Activated naive CD4-positive, alpha-beta T cell treated with anti-CD3 and anti-CD28 coated beads for 36 hours (primary cell): ENCODE data around the gene AKAP12. TPM values are rescaled to one million over a fixed set of nuclear protein-coding genes. Genes with fewer than 3 reads are reported as not detected.

Experiments
- CTCF ChIA-PET: fragments of 350-600 bp; sonication (Branson Sonifier 250); formaldehyde crosslinking; loops from one replicate; lab custom pipeline; 2021; ENCODE audit warnings: antibody characterized with exemption; lab: Charles Lee
- DNase-seq: peaks from one replicate; pipeline ENCODE4 v3.0.0-alpha.2; 2020
- H3K27ac Mint-ChIP-seq: one replicate; pipeline ENCODE4 v1.8.0; 2021; ENCODE audit warnings: mild to moderate bottlenecking, mixed read lengths
- H3K27me3 Mint-ChIP-seq: one replicate; pipeline ENCODE4 v1.8.0; 2021; ENCODE audit warnings: low read depth, mixed read lengths
- H3K36me3 Mint-ChIP-seq: one replicate; pipeline ENCODE4 v1.8.0; 2021; ENCODE audit warnings: low read depth, mixed read lengths
- H3K4me1 Mint-ChIP-seq: one replicate; pipeline ENCODE4 v1.8.0; 2021; ENCODE audit warnings: low read depth, mixed read lengths
- H3K4me3 Mint-ChIP-seq: one replicate; pipeline ENCODE4 v1.8.0; 2021; ENCODE audit warnings: mild to moderate bottlenecking, moderate library complexity, mixed read lengths
- H3K9me3 Mint-ChIP-seq: one replicate; pipeline ENCODE4 v1.8.0; 2021; ENCODE audit warnings: mixed read lengths
- intact Hi-C: fragments of 100-400 bp; cut with micrococcal nuclease; formaldehyde crosslinking; loops from one replicate; pipeline ENCODE4 v1.15.1; 2023
- total RNA-seq, 2 experiments: library from RNA; stranded (reverse); gene quantifications; one replicate each; pipeline ENCODE4 v1.2.3, GENCODE V29; 2021

AKAP12 gene
- total RNA-seq, 2 experiments from 2014 or later, result 0.62 to 0.77 TPM

GRCh38 chr6:151290877-151291721 lies 51.3 kb downstream of the AKAP12 start:
- no peaks in the 10 kb centered on the region for H3K9me3 Mint-ChIP-seq
- H3K27ac Mint-ChIP-seq, result no peak overlapping the region
- H3K4me1 Mint-ChIP-seq, result peaks cover 25% of the 10 kb centered on the region
- H3K27me3 Mint-ChIP-seq, result peaks cover 2% of the 10 kb centered on the region
- H3K36me3 Mint-ChIP-seq, result no peaks in the 10 kb centered on the region
- intact Hi-C loops, result no loop called here
- DNase-seq, result no peak
- no peak overlapping the region for H3K4me3 Mint-ChIP-seq
- CTCF ChIA-PET, result interaction anchor here (1.3 kb wide), 1 partner anchor 33 kb away, joined by 9 read pairs; no protein-coding TSS in a partner anchor

GRCh38 chr6:151291722-151292059 lies 51.9 kb downstream of the AKAP12 start:
- H3K4me3 Mint-ChIP-seq, result no peak overlapping the region
- H3K9me3 Mint-ChIP-seq, result no peaks in the 10 kb centered on the region
- no peak overlapping the region for H3K27ac Mint-ChIP-seq
- peaks cover 2% of the 10 kb centered on the region for H3K27me3 Mint-ChIP-seq
- intact Hi-C loops, result no loop called here
- DNase-seq, result no peak
- no peaks in the 10 kb centered on the region for H3K36me3 Mint-ChIP-seq
- CTCF ChIA-PET, result interaction anchor here (1.3 to 1.4 kb wide), 2 partner anchors 33 kb away, joined by 3 to 9 read pairs; no protein-coding TSS in a partner anchor
- H3K4me1 Mint-ChIP-seq, result peaks cover 20% of the 10 kb centered on the region

GRCh38 chr6:151292974-151293687 lies 53.4 kb downstream of the AKAP12 start:
- peaks cover 20% of the 10 kb centered on the region for H3K4me1 Mint-ChIP-seq
- H3K27me3 Mint-ChIP-seq, result no peaks in the 10 kb centered on the region
- no peaks in the 10 kb centered on the region for H3K9me3 Mint-ChIP-seq
- CTCF ChIA-PET, result interaction anchor here (0.6 to 1.4 kb wide), 2 partner anchors 32 to 1398 kb away, joined by 3 to 4 read pairs; no protein-coding TSS in a partner anchor
- intact Hi-C loops, result no loop called here
- H3K4me3 Mint-ChIP-seq, result no peak overlapping the region
- no peaks in the 10 kb centered on the region for H3K36me3 Mint-ChIP-seq
- DNase-seq, result no peak
- H3K27ac Mint-ChIP-seq, result no peak overlapping the region

- no peaks in the 10 kb centered on the region for H3K27me3 Mint-ChIP-seq
- CTCF ChIA-PET, result no interaction called here
Observed at GRCh38 chr6:151293688-151294016, 53.9 kb downstream of the AKAP12 start.

GRCh38 chr6:151294561-151295101 lies 54.9 kb downstream of the AKAP12 start:
- CTCF ChIA-PET, result interaction anchor here (1.4 kb wide), 1 partner anchor 30 kb away, joined by 6 read pairs; no protein-coding TSS in a partner anchor
- H3K27me3 Mint-ChIP-seq, result no peaks in the 10 kb centered on the region

More at GRCh38 chr6:151293688-151294016, 53.9 kb downstream of the AKAP12 start:
- no peaks in the 10 kb centered on the region for H3K9me3 Mint-ChIP-seq
- H3K4me1 Mint-ChIP-seq, result peaks cover 20% of the 10 kb centered on the region
- no peak overlapping the region for H3K27ac Mint-ChIP-seq
- DNase-seq, result no peak
- intact Hi-C loops, result no loop called here
- no peak overlapping the region for H3K4me3 Mint-ChIP-seq
- H3K36me3 Mint-ChIP-seq, result no peaks in the 10 kb centered on the region

GRCh38 chr6:151297886-151298285 lies 58.1 kb downstream of the AKAP12 start:
- no peak overlapping the region for H3K4me3 Mint-ChIP-seq
- CTCF ChIA-PET, result interaction anchor here (1.5 kb wide), 1 partner anchor 27 kb away, joined by 5 read pairs; no protein-coding TSS in a partner anchor
- no peak overlapping the region for H3K27ac Mint-ChIP-seq
- no peaks in the 10 kb centered on the region for H3K36me3 Mint-ChIP-seq
- no peaks in the 10 kb centered on the region for H3K4me1 Mint-ChIP-seq
- H3K9me3 Mint-ChIP-seq, result no peaks in the 10 kb centered on the region
- intact Hi-C loops, result no loop called here
- H3K27me3 Mint-ChIP-seq, result no peaks in the 10 kb centered on the region
- no peak for DNase-seq

More at GRCh38 chr6:151294561-151295101, 54.9 kb downstream of the AKAP12 start:
- H3K4me1 Mint-ChIP-seq, result peaks cover 11% of the 10 kb centered on the region
- no peaks in the 10 kb centered on the region for H3K36me3 Mint-ChIP-seq
- no peaks in the 10 kb centered on the region for H3K9me3 Mint-ChIP-seq
- intact Hi-C loops, result no loop called here
- H3K27ac Mint-ChIP-seq, result no peak overlapping the region
- H3K4me3 Mint-ChIP-seq, result no peak overlapping the region
- no peak for DNase-seq

DNA sequence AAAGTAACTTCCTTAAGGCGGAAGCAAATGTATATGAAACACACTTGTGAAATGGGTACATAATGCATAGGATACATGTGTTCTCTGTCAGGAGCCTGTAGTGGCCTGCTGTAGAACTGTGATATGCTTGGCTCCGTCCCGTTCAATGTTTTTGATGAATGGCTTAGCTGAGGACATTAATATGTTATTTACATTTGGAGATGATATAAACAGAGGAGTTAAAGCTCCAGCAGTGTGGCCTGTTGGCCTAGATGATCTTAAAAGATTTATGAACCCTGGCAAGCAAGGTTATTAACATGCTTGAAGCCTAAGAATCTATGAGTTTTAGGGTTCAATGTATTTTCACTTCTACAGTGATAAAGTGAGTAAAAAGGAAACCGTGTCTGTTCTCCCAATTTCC lies 59.2 kb downstream of the AKAP12 start:
- no peak for DNase-seq
- Mint-ChIP-seq H3K27me3 (no peaks in the 10 kb centered on the region), H3K9me3 (no peaks in the 10 kb centered on the region), H3K36me3 (no peaks in the 10 kb centered on the region), H3K27ac (no peak overlapping the region), H3K4me1 (no peaks in the 10 kb centered on the region), H3K4me3 (no peak overlapping the region)
- CTCF ChIA-PET, result no interaction called here
- intact Hi-C loops, result no loop called here

GRCh38 chr6:151300267-151300991 lies 60.7 kb downstream of the AKAP12 start:
- intact Hi-C loops, result no loop called here
- CTCF ChIA-PET, result no interaction called here
- H3K36me3 Mint-ChIP-seq, result no peaks in the 10 kb centered on the region
- no peaks in the 10 kb centered on the region for H3K9me3 Mint-ChIP-seq
- H3K4me1 Mint-ChIP-seq, result no peaks in the 10 kb centered on the region
- DNase-seq, result no peak
- no peak overlapping the region for H3K27ac Mint-ChIP-seq
- H3K27me3 Mint-ChIP-seq, result no peaks in the 10 kb centered on the region
- H3K4me3 Mint-ChIP-seq, result no peak overlapping the region

- intact Hi-C loops, result no loop called here
- no peaks in the 10 kb centered on the region for H3K27me3 Mint-ChIP-seq
- H3K36me3 Mint-ChIP-seq, result no peaks in the 10 kb centered on the region
- H3K9me3 Mint-ChIP-seq, result no peaks in the 10 kb centered on the region
- CTCF ChIA-PET, result no interaction called here
- no peak overlapping the region for H3K4me3 Mint-ChIP-seq
- no peak for DNase-seq
- H3K27ac Mint-ChIP-seq, result no peak overlapping the region
- no peaks in the 10 kb centered on the region for H3K4me1 Mint-ChIP-seq
Observed at GRCh38 chr6:151301547-151301946, 61.8 kb downstream of the AKAP12 start.

- Mint-ChIP-seq H3K27me3 (no peaks in the 10 kb centered on the region), H3K27ac (no peak overlapping the region), H3K9me3 (no peaks in the 10 kb centered on the region), H3K36me3 (no peaks in the 10 kb centered on the region), H3K4me1 (no peaks in the 10 kb centered on the region), H3K4me3 (no peak overlapping the region)
- DNase-seq, result no peak
- intact Hi-C loops, result no loop called here
- CTCF ChIA-PET, result no interaction called here
Observed at GRCh38 chr6:151303231-151303630, 63.5 kb downstream of the AKAP12 start.

- no peaks in the 10 kb centered on the region for H3K9me3 Mint-ChIP-seq
- H3K4me3 Mint-ChIP-seq, result no peak overlapping the region
- no peaks in the 10 kb centered on the region for H3K27me3 Mint-ChIP-seq
- CTCF ChIA-PET, result no interaction called here
- no peak overlapping the region for H3K27ac Mint-ChIP-seq
- intact Hi-C loops, result no loop called here
- H3K4me1 Mint-ChIP-seq, result no peaks in the 10 kb centered on the region
- H3K36me3 Mint-ChIP-seq, result no peaks in the 10 kb centered on the region
- no peak for DNase-seq
Observed at GRCh38 chr6:151306269-151306783, 66.6 kb downstream of the AKAP12 start.

- Mint-ChIP-seq H3K9me3 (no peaks in the 10 kb centered on the region), H3K27me3 (no peaks in the 10 kb centered on the region), H3K36me3 (no peaks in the 10 kb centered on the region), H3K4me1 (no peaks in the 10 kb centered on the region), H3K4me3 (no peak overlapping the region), H3K27ac (no peak overlapping the region)
- CTCF ChIA-PET, result no interaction called here
- no peak for DNase-seq
- intact Hi-C loops, result no loop called here
Observed at GRCh38 chr6:151307501-151307900, 67.7 kb downstream of the AKAP12 start.
